HG02678 (cell line): ENCODE data around the gene RHOA.
"Not testable (repeated sequence)": the region's sequence is repeated elsewhere in the genome, so short reads cannot be mapped to it uniquely, and the experiment has no call there.

Source experiments
- ATAC-seq: cut with Tn5 transposase; IDR thresholded peaks from one replicate; pipeline ENCODE4 v1.9.1; 2021; ENCODE audit warnings: mild to moderate bottlenecking, moderate library complexity; ENCODE audit not compliant: unreplicated experiment

RHOA gene

DNA sequence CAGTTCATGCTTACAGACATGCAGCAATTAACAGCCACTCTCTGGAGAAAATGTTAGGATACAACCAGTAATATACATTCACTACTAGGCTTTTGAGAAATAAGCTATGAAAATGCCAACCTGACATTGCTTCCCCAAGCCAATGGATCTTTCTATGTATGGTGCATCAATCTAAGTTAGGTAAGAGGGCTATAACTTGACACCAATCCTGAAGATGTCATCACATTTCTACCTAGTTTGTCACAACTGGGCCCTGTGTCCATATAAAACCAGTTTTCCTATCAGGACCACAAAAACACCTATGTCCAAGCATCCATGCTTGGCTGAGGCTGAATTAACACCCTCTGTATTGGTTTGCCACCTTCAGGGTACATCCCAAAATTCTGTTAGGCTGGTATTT is 39.8 kb downstream of the RHOA start:
- ATAC-seq = no peak

DNA sequence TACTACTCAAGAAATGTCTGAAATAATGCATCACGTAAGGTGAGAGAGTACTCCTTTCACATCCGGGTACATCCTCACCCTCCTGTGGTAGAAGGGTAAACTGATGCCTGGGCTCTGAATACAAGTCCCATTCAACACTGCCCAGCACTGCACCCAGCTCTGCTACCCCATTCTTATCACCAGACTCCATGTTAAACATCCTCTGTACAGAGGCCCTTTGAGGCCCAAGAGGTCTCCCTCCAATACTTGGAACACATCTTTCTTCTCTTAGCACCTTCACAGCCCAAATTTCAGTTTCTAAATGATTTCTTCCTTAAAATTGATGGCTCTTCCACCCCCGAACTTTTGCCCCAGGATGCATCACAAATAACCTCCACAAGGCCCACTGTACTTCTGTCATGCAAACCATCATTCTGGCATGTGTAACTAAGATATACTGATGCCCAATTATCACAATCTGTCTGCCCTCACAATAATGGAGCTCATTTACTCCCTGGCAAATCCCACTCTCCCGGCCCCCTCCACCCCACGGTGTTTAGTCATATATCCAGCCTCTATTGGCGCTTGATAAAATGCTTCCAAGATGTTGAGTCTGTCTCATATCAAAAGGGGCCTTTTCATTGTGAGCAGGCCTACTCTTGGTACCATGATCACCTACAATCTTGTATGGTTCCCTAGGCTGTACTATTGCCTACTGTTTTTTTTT is 41.0 kb downstream of the RHOA start:
- no peak for ATAC-seq

DNA sequence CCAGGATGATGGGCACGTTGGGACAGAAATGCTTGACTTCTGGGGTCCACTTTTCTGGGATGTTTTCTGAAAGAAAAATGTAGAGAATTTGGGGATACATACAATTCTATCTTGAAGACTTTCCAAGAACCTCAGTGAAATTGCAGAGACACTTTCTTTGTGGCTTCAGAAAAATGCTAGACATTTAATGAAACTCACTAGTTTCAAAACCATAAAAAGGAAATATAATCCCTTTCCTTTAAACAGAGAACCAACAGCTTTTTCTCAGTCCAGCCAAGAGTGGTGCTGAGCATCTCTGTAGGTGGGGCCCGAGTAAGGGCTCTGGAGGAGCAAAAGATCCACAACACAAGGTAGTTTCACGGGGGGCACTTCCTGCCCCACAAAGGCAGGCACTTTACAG is 49.2 kb downstream of the RHOA start:
- ATAC-seq = no peak

DNA sequence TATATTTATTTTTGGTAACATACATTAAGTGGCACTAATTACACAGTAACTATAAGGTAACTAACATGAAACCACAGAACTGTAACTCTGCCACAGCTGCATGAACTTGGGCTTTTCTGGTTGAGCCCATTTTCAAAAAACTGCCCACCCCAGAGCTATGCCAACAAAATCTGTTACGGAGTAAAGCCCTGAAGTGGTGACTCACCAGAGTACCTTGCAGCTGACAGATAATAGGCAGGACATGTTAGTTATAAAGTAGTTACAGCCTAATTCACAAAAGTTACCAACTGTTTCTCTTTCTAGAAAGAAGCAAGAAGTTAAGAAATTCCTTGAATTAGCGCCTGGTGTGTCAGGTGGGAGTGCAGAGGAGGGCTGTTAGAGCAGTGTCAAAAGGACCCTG is 52.2 kb downstream of the RHOA start:
- ATAC-seq = no peak

DNA sequence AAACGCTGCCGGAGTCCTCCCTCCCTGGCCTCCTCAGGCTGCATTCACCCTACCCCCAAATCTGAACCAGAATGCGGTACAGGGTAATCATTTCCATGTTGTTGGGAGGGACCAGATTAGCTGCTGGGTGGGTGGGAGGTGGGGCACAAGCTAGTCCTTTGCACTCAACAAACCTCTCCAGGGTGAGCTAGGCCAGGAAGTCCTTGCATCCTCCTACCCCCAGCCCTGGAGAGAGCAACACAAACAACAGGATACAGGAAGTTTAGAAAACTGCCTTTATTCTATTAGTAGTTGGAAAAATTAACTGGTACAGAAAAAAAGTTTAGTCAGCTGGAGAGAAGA is 52.9 kb downstream of the RHOA start:
- ATAC-seq = no peak

DNA sequence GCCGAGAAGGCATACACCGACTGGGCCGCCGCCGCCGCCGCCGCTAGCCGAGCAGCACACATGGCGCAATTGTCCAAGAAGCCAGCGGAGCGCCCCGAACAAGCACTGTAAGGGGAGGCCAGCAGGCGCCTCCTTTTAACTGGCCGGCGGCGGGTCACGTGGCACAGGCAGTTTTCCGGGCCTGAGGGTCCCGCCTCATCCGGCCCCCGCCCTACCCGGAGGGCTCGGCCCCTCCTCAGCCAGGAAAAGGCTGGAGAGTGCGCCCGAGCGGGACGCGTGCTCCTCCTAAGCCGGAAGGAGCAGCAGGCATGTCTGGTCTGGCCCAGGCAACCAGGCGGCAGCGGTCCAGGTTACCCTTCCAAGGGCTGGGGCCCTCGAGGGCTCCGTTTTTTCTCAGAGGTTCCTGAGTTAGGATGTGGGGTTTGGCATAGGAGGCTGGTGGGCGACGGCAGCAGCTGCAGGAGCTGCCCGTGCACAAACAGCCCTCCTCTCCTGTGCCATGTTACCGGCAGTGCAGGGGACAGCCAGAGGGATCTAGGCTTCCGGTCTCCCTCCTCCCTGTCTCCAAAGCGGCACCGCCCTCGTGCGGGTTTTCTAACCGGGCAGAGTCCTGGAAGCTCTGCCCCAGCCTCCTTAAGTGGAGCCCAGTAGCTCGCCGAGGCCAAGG is 53.4 kb downstream of the RHOA start, which contains the start of gene GPX1:
Gene GPX1, minus strand, starts transcription at position 137 of the 667 bp plus-strand sequence. Its CDS starts 75 bp downstream, at position 62.
- peak; percentile 89 for ATAC-seq

DNA sequence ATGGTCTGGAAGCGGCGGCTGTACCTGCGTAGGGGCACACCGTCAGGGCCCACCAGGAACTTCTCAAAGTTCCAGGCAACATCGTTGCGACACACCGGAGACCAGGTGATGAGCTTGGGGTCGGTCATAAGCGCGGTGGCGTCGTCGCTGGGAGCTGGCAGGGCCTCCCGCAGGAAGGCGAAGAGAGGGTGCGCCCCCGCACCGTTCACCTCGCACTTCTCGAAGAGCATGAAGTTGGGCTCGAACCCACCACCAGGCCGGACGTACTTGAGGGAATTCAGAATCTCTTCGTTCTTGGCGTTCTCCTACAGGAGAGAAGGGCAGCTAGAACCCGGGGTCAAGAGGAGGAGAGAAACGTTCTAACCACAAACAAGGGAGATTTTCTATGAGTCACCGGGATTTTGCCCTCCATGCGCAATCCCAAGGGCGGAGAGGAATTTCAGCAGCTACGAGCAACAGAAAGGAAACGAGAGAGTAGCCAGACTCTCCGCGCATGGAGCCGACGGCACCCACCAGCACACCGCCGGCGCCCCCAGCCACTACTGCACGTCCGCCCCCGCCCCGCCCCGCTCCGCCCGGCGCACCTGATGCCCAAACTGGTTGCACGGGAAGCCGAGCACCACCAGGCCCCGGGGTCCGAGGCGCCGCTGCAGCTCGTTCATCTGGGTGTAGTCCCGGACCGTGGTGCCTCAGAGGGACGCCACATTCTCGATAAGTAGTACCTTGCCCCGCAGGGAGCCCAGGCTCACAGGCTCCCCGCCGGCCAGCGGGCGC is 54.1 kb downstream of the RHOA start:
- ATAC-seq = not testable (repeated sequence)

DNA sequence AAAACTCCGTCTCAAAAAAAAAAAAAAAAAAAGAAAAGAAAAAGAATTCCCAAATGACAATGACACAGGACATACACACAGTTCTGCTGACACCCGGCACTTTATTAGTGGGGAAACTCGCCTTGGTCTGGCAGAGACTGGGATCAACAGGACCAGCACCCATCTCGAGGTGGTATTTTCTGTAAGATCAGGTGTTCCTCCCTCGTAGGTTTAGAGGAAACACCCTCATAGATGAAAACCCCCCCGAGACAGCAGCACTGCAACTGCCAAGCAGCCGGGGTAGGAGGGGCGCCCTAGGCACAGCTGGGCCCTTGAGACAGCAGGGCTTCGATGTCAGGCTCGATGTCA is 54.7 kb downstream of the RHOA start:
- ATAC-seq = not testable (repeated sequence)

DNA sequence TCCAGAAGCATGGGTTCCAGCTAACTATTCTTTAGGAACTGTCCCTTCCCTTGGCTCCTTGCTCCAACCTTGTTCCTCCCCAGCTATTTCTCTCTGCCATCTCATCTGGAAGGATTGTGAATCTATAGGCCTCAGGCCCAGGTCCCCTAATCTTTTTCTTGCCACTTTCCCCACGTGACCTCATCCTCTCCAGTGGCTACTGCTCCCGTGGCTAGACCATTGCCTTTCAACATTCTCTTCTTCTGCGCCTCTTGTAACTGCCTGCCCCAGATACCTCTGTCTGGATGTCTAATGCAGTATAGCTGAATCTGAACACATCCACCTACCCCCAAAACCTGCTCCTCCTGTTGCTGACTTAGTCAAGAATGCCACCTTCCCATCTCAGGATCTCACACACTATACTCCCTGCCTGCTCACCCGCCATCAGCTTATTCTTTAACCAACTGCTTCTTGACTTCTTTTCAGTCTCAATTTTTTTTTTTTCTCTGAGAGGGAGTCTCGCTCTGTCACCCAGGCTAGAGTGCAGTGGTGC is 58.8 kb downstream of the RHOA start:
- no peak for ATAC-seq

DNA sequence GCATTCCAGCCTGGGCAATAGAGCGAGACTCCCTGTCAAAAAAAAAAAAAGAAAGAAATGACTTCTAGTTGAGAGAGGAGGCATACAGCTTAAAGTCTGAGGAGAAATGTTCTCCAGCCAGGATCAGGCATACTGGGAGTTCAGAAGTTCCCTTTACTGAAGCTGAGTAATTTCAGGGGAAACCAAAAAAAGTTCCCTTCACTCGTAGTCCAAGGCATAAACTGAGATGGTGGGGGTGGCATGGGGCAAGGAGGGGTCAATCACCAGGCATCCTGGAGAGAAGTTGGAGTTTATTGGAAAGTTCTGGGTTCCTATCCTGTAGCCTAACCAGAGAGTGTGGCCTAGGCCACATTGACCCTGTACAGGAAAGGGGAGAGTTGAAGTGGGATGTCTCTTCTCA is 59.5 kb downstream of the RHOA start:
- ATAC-seq = no peak

DNA sequence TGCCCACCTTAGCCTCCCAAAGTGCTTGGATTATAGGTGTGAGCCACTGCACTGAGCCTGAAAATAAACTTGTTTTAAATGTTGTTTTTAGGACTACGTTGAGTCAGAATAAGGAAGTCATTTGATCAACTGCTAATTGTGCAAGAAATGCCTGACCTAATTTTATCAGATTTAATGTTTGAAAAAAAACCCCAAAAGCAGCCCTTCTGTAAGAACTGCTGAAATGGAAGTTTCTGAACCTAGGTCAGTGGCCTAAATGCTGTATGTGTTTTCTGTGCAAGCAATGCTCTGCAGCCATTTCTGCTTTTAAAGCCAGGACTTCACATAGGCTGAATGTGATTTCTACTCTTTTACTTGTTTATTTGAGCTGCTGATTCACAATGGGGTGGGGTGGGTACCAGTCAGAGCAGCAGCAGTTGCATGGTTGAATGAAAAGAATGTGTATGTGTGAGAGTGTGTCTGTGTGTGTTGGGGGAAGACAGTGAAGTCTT is 60.2 kb downstream of the RHOA start:
- ATAC-seq = no peak

DNA sequence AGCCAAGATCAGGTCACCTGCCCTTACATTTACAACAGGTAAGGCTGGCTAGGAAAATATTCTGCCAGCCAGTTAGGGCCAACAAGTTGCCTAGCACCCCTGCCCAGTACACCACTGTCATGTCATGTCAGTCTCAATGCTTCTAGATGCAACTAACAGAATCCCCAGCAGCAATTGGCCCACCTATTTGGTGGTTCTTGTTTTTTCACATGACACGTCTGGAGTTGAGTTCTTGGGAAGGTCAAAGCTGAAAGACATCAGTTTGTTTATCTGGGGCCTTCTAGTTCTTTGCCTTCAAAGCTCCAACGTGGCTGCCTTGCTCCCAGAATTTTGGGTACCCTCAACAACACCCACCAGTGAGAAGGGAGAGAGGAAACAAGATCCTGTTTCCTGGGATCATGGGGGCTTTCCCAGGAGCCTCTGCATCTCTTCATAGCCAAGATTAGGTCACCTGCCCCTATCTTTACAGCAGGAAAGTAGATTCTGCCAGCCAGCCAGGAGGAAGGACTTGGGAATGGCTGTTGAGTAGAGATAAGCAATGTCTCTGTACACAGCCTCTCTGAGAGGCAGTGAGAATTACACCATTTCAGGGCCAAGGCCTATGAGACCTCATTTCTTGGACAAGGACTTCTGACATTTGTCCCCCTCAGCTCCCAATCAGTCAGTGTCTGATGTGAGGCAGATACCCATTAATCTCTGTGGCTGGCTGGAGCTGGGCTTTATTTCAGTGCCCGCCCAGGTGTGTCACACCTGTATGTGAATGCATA is 62.2 kb downstream of the RHOA start:
- no peak for ATAC-seq

DNA sequence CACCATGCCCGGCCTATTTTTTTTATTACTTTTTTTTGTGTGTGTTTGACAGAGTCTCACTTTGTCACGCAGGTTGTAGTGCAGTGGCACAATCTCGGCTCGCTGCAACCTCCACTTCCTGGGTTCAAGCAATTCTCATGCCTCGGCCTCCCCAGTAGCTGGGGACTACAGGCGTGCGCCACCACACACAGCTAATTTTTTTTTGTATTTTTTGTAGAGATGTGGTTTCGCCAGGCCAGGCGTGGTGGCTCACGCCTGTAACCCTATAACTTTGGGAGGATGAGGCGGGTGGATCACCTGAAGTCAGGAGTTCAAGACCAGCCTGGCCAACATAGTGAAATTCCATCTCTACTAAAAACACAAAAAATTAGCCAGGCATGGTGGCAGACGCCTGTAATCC is 63.4 kb downstream of the RHOA start:
- ATAC-seq = not testable (repeated sequence)

DNA sequence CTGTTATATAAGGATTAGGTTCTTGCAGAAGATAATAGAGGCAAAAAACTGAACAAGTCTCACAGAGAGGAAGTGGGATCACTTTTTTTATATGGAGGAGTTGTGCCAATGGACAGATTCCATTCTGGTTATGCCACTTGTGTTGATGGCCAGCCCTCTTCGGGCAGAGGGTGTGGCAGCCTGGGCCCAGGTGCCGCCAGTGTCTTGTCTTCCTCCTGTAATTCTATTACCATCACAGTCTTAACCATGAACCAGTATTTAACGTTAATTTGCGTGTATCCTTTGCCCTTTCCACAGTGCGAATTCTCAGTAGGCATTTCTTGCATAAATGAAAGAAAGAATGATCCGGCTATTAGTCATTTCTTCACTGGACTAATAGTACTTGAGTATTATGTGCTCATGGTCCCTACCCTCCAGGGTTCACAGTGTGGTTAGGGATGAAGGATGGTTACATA is 65.0 kb downstream of the RHOA start:
- no peak for ATAC-seq

DNA sequence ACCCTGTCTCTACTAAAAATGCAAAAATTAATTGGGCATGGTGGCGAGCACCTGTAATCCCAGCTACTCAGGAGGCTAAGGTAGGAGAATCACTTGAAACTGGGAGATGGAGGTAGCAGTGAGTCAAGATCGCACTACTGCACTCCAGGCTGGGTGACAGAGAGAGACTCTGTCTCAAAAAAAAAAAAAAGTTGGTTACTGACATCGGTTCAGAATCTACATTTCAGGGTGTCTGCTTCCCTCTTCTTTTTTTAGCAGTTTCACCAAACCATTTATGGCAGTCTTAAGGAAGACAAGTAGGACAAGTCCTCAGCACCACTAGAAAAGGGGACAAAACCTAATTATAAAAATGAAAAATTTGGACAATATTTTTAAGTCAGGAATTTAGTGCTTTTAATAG is 68.6 kb downstream of the RHOA start:
- ATAC-seq = no peak

DNA sequence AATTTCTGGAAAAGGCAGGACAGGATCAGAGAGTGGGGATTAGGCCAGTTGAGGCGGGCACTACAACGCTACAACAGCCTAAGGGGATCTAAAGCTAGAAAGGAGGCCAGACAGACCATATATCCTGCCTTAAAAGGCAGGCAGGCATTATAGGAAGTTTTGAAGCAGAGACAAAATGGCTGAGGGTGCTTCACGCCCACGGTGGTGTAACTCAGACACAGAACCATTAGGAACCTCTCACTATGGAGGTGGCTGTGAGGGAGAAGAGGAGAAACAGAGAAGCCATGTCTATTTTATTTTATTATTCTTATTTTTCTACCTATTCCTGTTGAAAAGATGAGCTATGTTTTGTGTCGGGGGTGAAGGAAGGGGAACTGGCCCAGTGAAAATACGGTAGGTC is 69.8 kb downstream of the RHOA start:
- no peak for ATAC-seq

DNA sequence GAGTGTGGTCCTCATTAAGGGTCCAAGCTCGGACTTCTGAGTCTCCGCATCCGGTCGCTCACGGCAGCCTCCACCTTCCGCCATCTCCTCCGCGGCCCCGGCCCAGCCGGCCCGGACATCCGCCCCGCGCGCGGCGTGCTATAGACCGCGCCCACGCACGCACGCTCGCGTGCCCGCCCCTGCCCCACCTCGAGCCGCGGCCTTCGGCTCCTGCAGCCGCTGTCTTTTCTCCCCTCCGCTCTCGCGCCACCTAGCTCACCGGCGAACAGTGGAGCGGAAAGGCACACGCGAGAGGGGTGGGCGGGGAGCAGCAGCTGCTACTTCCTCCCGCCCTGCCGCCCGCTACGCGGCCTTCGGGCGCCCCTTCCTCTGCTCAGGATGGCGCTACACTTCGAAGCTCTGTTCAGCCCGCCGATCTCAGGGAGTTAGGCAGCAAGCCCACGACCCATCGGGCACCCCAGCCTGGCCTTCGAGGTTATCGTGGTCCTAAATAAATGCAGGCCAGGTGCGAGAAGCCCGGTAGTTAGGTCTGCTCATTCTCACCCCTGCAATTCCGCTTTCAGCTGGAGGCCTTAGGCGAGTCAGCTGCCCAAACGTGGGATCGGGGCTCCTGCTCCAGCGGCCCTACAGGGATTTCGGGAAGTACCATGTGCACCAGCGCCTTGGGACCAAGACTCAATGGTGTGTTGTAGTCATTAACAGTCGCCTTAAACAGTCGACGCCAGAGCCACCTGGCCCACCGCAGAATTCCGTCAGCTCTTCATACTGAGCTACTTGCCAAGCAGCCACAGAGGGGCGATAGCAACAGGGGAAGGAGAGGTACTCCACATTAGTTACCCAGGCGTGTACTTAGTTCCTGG is 71.6 kb downstream of the RHOA start, which contains the start of gene USP4:
Gene USP4, minus strand, starts transcription at position 113 of the 860 bp plus-strand sequence. Its CDS starts 29 bp downstream, at position 84.
- ATAC-seq = peak; percentile 84

DNA sequence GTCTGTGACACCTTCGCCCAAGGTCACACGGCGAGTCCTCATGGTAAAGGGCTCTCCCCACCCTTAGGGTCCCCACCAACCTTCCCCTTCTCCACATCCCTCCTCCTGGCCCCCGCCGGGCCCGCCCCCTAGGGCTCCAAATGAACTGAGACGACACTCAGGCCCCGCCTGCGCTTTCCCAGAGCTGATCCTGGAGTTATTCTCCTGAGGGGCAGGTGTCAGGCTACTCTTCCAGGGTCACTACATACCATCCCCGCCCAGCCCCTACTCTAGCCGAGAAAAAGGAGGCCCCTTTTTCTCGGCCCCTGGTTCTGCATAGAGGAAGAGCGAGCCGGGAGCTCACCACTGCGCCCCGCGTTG is 72.2 kb downstream of the RHOA start:
- ATAC-seq = no peak

DNA sequence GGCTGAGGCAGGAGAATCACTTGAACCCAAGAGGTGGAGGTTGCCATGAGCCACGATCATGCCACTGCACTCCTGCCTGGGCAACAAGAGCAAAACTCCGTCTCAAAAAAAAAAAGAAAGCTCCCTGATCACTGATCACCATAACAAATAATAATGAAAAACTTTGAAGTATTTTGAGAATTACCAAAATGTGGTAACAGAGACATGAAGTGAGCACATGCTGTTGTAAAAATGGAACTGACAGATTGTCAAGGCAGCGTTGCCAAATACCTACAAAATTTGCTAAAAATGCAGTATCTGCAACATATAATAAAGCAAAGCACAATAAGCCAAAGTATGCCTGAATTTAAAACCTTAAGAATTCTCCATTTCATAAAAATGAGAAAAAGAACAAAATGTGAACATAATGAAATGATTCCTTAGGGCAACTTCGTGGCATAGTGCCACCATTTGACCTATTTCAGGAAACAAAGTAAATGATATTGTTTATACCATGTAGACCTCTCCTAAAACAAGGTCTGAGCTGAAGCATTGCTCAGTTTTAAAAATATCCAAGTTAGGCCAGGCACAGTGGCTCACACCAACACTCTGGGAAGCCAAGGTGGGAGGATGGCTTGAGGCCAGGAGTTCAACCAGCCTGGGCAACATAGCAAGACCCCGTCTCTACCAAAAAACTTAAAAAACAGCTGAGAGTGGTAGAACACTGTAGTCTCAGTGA is 77.7 kb downstream of the RHOA start:
- ATAC-seq = no peak
